HS-27A (cell line): Measurements from ENCODE around the gene ATP10B.
"Not testable (repeated sequence)": the region's sequence is repeated elsewhere in the genome, so short reads cannot be mapped to it uniquely, and the experiment has no call there.

Experiments used
- DNase-seq: peaks from one replicate; pipeline ENCODE4 v3.0.0-alpha.2; 2012; ENCODE audit warnings: low read depth, missing footprints

ATP10B gene

GRCh38 chr5:160852049-160852448 lies at the start of gene ATP10B:
TSS of gene ATP10B (minus strand) at chr5:160852211. CDS start at chr5:160688074, 164,137 bp downstream.
- DNase-seq = no peak

DNA sequence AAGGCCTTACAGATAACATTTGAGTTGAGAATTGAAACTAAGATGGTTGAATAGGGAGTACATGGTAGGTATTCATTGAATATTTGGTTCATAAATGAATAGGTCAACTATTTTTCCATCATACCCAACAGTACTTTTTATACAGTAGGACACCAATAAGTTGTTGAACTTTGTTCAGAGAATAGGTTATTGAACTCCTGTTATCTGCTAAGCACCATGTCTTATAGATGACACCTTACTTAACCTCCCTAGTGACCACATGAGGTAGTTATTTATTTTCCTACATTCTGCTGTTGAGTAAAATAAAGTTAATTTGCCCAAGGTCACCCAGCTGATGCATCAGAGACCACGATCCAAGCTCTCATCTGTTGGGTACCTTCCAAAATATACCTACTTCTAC lies 49.6 kb upstream of the ATP10B start:
- no peak for DNase-seq

DNA sequence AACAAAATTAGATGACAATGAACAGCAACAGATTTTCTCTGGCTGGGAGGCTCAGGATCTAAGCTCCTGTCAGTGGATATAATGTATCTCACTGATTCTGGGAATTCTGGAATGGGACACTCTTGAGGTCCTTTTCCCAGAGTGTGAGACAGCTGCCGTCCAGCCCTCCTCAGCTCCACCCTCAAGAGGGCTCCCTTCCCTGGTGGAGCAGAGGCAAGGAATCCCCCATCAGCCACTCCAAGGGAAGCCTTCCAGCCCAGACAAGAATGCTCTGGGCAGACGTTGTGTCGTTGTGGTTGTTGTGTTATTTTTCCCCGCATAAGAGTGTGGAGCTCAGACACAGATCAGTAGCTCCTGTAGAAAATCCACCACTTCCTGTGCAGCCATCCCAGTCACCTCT lies 47.7 kb upstream of the ATP10B start:
- DNase-seq = no peak

GRCh38 chr5:160893180-160893964 lies 41.4 kb upstream of the ATP10B start:
- DNase-seq = not testable (repeated sequence)

DNA sequence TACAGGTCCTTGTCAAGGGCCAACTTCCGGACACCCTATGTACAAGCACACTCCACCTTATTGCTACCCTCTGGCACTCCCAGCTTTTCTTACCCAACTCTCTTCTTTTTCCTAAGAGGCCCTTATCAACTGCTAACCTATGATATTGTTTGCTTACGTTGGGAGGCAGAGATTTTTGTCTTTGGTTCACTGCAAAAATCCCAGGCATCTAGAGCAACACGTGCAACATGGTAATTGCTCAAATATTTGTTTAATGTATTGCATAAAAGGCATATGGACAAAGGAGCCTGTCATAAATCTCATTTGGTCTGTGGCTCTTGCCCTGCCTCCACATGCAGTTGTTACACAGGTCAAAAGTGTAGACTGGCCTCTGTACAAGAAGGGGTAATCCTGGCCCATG lies 35.8 kb upstream of the ATP10B start:
- DNase-seq = no peak

- DNase-seq = not testable (repeated sequence)
Measured at GRCh38 chr5:160873560-160874200, 21.7 kb upstream of the ATP10B start.

DNA sequence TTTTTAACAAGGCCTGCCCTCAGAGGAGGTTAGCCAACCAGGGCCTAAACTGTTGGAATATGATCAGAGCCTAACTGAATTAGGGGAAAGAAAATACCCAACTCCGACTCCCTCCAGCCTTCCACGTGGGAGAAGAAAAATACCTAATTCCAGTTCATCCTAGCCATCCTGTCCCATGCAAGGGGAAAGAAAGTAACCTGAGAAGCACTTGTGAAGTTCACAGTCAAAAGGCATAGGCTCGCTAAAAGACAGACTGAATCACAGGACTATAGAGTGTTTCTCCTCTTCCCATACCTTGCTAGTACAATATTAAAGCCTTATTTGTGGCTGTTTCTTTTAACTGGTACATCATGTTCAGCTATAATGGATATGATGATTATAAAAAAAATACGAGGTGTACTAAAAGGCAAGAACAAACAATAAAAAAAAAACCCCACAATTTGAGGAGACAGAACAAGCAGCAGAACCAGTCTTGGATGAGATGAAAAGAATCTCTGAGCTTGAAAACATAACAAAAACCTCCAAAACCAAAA lies 18.0 kb upstream of the ATP10B start:
- DNase-seq = no peak

DNA sequence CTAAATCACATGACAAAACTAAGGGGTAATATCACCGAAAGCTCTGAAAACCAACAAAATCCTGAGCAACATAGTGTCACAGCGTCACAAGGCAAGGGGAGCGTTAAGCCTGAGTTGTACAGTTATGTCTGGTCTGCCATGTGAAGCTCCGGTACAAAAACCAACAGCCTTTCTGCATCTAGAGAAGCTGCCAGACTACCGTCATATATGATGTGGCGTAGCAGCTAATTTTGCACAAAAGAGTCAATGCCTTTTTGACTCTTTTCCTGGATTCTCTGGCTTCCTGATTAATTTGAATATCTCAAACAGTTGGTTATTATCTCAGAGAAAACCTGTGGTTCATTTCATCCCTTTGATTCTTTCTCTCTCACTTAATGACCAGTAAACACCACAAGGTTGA lies 16.0 kb upstream of the ATP10B start:
- DNase-seq = no peak

- no peak for DNase-seq
Measured at GRCh38 chr5:160851451-160851850, 560 bp downstream of the ATP10B start.

DNA sequence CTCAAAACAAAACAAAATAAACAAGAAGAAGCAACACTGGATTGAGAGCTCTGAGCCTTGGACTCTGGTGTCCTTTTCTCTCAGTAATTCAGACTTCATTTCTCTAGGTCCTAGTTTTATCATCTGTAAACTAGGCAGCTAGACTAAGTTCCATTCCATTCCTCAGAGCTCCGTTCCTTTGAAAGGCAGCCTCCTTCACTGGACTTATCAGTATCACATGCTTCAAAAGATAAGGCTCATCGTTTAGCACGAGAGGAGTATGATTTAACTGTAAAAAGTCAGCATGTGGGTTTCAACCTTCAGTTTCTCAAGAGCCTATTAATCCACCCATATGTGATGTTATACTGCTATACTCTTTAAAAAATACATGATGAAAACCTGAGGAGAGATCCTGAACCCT lies 1.6 kb downstream of the ATP10B start:
- DNase-seq = no peak

- no peak for DNase-seq
Measured at GRCh38 chr5:160847526-160848085, 4.4 kb downstream of the ATP10B start.

GRCh38 chr5:160846642-160847041 lies 5.4 kb downstream of the ATP10B start:
- DNase-seq = no peak

DNA sequence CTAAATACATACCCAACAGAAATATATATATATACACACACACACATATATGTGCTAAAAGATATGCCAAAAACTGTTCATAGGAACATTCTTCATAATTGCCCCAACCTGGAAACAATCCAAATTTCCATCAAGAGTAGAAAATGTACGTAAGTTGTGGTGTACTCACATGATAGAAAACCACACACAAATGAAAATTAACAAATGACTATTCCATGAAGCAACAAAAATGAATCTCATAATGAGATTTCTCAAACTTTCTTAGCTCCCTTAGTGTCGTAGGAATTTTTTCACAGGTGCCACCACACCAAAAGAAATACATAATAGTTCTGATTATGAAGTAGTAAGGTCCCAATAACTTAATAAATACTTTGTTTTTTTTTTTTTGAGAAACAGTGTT lies 7.8 kb downstream of the ATP10B start:
- DNase-seq = no peak

GRCh38 chr5:160843240-160843639 lies 8.8 kb downstream of the ATP10B start:
- DNase-seq = no peak

GRCh38 chr5:160837749-160838593 lies 14.0 kb downstream of the ATP10B start:
- no peak for DNase-seq

- no peak for DNase-seq
Measured at GRCh38 chr5:160837211-160837610, 14.8 kb downstream of the ATP10B start.

DNA sequence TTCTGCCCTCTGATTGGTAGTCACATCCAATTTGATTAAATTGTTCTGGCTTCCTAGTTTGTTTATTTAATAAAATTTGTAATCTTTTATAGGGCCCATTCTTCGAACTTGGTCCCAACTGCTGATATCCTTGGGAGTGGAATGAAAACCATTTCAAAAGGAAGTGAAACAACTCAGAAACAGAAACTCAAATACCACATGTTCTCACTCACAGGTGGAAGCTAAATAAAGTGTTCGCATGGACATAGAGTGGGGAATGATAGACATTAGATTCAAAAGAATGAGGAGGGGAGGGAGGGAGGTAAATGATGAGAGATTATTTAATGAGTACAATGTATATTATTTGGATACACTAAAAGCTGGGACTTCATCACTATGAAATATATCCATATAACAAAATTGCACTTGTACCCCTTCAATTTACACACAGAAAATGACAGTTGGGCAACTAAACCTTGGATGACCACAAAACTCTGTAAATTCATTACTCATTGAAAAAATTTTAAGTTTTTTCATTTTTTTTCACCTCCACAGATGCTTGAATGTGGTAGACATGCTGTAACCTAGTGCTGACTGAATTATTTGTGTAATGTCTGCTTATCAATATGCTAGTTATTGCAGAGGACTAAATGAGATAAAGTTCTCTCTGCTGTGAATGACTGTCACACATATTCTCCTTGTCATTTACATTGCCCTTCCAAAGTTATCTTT lies 16.0 kb downstream of the ATP10B start:
- DNase-seq = no peak

GRCh38 chr5:160835376-160835775 lies 16.6 kb downstream of the ATP10B start:
- DNase-seq = no peak

GRCh38 chr5:160833806-160834205 lies 18.2 kb downstream of the ATP10B start:
- no peak for DNase-seq

GRCh38 chr5:160831801-160832200 lies 20.2 kb downstream of the ATP10B start:
- DNase-seq = no peak

GRCh38 chr5:160824301-160825001 lies 27.6 kb downstream of the ATP10B start:
- DNase-seq = no peak
